Ovary (tissue), 3 donors: Measurements from ENCODE around the gene INIP.

ENCODE experiments used
- POLR2A ChIP-seq: fragments of 450-650 bp; IDR thresholded peaks from one replicate; pipeline ENCODE4 v1.6.1; 2017; ENCODE audit warnings: antibody characterized with exemption, mild to moderate bottlenecking, moderate library complexity
- TF ChIP-seq, protein P1 (sequence below), 3 donors: fragments of 450-650 bp in 2 of 3; fragments of 200-600 bp in 1 of 3; IDR thresholded peaks; one replicate each; pipeline versions ENCODE4 v1.5.1 to v1.8.0; 2016 to 2022; ENCODE audit warnings: antibody characterized with exemption in 3 of 3, mild to moderate bottlenecking in 1 of 3
- donor health status: DM: no; HTN: no; CAD: no.

- TF ChIP-seq, protein P1, sequence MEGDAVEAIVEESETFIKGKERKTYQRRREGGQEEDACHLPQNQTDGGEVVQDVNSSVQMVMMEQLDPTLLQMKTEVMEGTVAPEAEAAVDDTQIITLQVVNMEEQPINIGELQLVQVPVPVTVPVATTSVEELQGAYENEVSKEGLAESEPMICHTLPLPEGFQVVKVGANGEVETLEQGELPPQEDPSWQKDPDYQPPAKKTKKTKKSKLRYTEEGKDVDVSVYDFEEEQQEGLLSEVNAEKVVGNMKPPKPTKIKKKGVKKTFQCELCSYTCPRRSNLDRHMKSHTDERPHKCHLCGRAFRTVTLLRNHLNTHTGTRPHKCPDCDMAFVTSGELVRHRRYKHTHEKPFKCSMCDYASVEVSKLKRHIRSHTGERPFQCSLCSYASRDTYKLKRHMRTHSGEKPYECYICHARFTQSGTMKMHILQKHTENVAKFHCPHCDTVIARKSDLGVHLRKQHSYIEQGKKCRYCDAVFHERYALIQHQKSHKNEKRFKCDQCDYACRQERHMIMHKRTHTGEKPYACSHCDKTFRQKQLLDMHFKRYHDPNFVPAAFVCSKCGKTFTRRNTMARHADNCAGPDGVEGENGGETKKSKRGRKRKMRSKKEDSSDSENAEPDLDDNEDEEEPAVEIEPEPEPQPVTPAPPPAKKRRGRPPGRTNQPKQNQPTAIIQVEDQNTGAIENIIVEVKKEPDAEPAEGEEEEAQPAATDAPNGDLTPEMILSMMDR (IDR thresholded peaks at IDR 0.05), result no peak
- no peak for TF ChIP-seq POLR2A
Observed at GRCh38 chr9:112755016-112755427, 37.1 kb upstream of the INIP start.
